Suprapubic skin (tissue), 3 donors: Measurements from ENCODE around the gene NCK2.
"Not testable (repeated sequence)": the region's sequence is repeated elsewhere in the genome, so short reads cannot be mapped to it uniquely, and the experiment has no call there.

Experiments
- POLR2A ChIP-seq, 2 donors: fragments of 450-650 bp; IDR thresholded peaks; one replicate each; pipeline ENCODE4 v1.6.1; 2017; ENCODE audit warnings: antibody characterized with exemption in 2 of 2, mild to moderate bottlenecking in 2 of 2, moderate library complexity in 2 of 2
- TF ChIP-seq, protein P1 (sequence below), 2 donors: fragments of 200-600 bp in 1 of 2; fragments of 450-650 bp in 1 of 2; sonication (generic) in 1 of 2; IDR thresholded peaks; one replicate each; pipeline ENCODE4 v1.5.1; 2016 to 2019; ENCODE audit warnings: antibody characterized with exemption in 2 of 2, mild to moderate bottlenecking in 1 of 2, moderate library complexity in 1 of 2

DNA sequence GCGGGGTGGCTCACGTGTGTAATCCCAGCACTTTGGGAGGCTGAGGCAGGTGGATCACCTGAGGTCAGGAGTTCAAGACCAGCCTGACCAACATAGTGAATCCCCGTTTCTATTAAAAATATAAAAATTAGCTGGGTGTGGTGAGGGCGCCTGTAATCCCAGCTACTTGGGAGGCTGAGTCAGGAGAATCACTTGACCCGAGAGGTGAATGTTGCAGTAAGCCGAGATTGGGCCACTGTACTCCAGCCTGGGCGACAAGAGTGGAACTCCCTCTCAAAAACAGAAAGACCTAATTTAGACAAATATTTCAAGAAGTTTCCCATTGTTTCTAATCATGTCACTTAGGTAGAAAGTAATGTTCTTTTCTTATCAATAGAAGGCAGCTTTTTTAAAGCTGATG, 26.6 kb downstream of the NCK2 start:
- TF ChIP-seq, protein P1, sequence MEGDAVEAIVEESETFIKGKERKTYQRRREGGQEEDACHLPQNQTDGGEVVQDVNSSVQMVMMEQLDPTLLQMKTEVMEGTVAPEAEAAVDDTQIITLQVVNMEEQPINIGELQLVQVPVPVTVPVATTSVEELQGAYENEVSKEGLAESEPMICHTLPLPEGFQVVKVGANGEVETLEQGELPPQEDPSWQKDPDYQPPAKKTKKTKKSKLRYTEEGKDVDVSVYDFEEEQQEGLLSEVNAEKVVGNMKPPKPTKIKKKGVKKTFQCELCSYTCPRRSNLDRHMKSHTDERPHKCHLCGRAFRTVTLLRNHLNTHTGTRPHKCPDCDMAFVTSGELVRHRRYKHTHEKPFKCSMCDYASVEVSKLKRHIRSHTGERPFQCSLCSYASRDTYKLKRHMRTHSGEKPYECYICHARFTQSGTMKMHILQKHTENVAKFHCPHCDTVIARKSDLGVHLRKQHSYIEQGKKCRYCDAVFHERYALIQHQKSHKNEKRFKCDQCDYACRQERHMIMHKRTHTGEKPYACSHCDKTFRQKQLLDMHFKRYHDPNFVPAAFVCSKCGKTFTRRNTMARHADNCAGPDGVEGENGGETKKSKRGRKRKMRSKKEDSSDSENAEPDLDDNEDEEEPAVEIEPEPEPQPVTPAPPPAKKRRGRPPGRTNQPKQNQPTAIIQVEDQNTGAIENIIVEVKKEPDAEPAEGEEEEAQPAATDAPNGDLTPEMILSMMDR (IDR thresholded peaks at IDR 0.05) = not testable (repeated sequence)
- TF ChIP-seq POLR2A (IDR thresholded peaks at IDR 0.05) = not testable (repeated sequence)
